H9 (cell line): ENCODE results near the gene OTOGL. TPM values are rescaled to one million over a fixed set of nuclear protein-coding genes. Genes with fewer than 3 reads are reported as not detected.

ENCODE experiments used
- DNase-seq: peaks from one replicate; pipeline ENCODE4 v3.0.0-alpha.2; 2017
- H2AFZ ChIP-seq: one replicate; pipeline ENCODE4 v1.6.1; 2013; ENCODE audit warnings: mild to moderate bottlenecking, low read length, control low read depth, moderate library complexity
- H2AK5ac ChIP-seq: 2 replicates; pipeline ENCODE4 v1.6.1; 2013; ENCODE audit warnings: low read length, control low read depth, mixed read lengths; ENCODE audit not compliant: insufficient read length
- H2BK120ac ChIP-seq: one replicate; pipeline ENCODE4 v1.6.1; 2013; ENCODE audit warnings: low read depth, mild to moderate bottlenecking, low read length, control low read depth, inconsistent platforms; ENCODE audit not compliant: poor library complexity, severe bottlenecking
- H2BK12ac ChIP-seq: 2 replicates; pipeline ENCODE4 v1.6.1; 2013; ENCODE audit warnings: low read length, control low read depth, mixed read lengths, low read depth; ENCODE audit not compliant: insufficient read length
- H2BK15ac ChIP-seq: 2 replicates; pipeline ENCODE4 v1.6.1; 2013; ENCODE audit warnings: low read depth, low read length, control low read depth
- H2BK20ac ChIP-seq: one replicate; pipeline ENCODE4 v1.6.1; 2013; ENCODE audit warnings: low read depth, mild to moderate bottlenecking, low read length, control low read depth, inconsistent platforms; ENCODE audit not compliant: poor library complexity, severe bottlenecking
- H2BK5ac ChIP-seq: 2 replicates; pipeline ENCODE4 v1.6.1; 2013; ENCODE audit warnings: low read length, control low read depth, mixed read lengths; ENCODE audit not compliant: insufficient read length
- H3K14ac ChIP-seq: 2 replicates; pipeline ENCODE4 v1.6.1; 2013; ENCODE audit warnings: low read length, control low read depth; ENCODE audit not compliant: insufficient read depth
- H3K18ac ChIP-seq: 2 replicates; pipeline ENCODE4 v1.6.1; 2013; ENCODE audit warnings: low read depth, mild to moderate bottlenecking, mixed read lengths, low read length, control low read depth; ENCODE audit not compliant: insufficient read length
- H3K23ac ChIP-seq: 2 replicates; pipeline ENCODE4 v1.6.1; 2013; ENCODE audit warnings: low read length, control low read depth, mixed read lengths, low read depth; ENCODE audit not compliant: insufficient read length
- H3K23me2 ChIP-seq: 2 replicates; pipeline ENCODE4 v1.6.1; 2013; ENCODE audit warnings: low read depth, mild to moderate bottlenecking, mixed read lengths, low read length, control low read depth; ENCODE audit not compliant: insufficient read length, poor library complexity, severe bottlenecking
- H3K27ac ChIP-seq: 2 replicates; pipeline ENCODE4 v1.5.1; 2013; ENCODE audit warnings: low read length, control low read depth, mixed read lengths, low read depth; ENCODE audit not compliant: insufficient read length
- H3K27me3 ChIP-seq: 2 replicates; pipeline ENCODE4 v1.6.1; 2013; ENCODE audit warnings: low read length, control low read depth, inconsistent platforms; ENCODE audit not compliant: insufficient read depth
- H3K4ac ChIP-seq: 2 replicates; pipeline ENCODE4 v1.6.1; 2013; ENCODE audit warnings: low read depth, mild to moderate bottlenecking, control low read depth, inconsistent platforms, low read length, moderate library complexity
- H3K4me1 ChIP-seq: 2 replicates; pipeline ENCODE4 v1.6.1; 2013; ENCODE audit warnings: low read length, control low read depth, inconsistent platforms; ENCODE audit not compliant: insufficient read depth
- H3K4me2 ChIP-seq: 2 replicates; pipeline ENCODE4 v1.6.1; 2013; ENCODE audit warnings: low read length, control low read depth, mixed read lengths; ENCODE audit not compliant: insufficient read length, insufficient read depth
- H3K56ac ChIP-seq: 2 replicates; pipeline ENCODE4 v1.6.1; 2013; ENCODE audit warnings: low read depth, mild to moderate bottlenecking, mixed read lengths, low read length, control low read depth; ENCODE audit not compliant: insufficient read length
- H3K79me1 ChIP-seq: 2 replicates; pipeline ENCODE4 v1.6.1; 2013; ENCODE audit warnings: low read depth, mild to moderate bottlenecking, moderate library complexity, low read length, control low read depth, inconsistent platforms; ENCODE audit not compliant: insufficient read depth, poor library complexity, severe bottlenecking
- H3K79me2 ChIP-seq: 2 replicates; pipeline ENCODE4 v1.6.1; 2013; ENCODE audit warnings: low read length, control low read depth, inconsistent platforms; ENCODE audit not compliant: insufficient read depth
- H3K9ac ChIP-seq: 2 replicates; pipeline ENCODE4 v1.6.1; 2013; ENCODE audit warnings: low read length, control low read depth, mixed read lengths; ENCODE audit not compliant: insufficient read length; ENCODE audit errors: extremely low read depth
- H3K9me3 ChIP-seq: one replicate; pipeline ENCODE4 v1.6.1; 2013; ENCODE audit warnings: low read depth, low read length, inconsistent platforms; ENCODE audit not compliant: control insufficient read depth
- H3T11ph ChIP-seq: one replicate; pipeline ENCODE4 v1.6.1; 2013; ENCODE audit warnings: mild to moderate bottlenecking, low read length, control low read depth, inconsistent platforms
- H4K20me1 ChIP-seq: one replicate; pipeline ENCODE4 v1.6.1; 2013; ENCODE audit not compliant: control insufficient read depth, insufficient read length, insufficient read depth
- H4K5ac ChIP-seq: 2 replicates; pipeline ENCODE4 v1.6.1; 2013; ENCODE audit warnings: low read depth, mild to moderate bottlenecking, mixed read lengths, low read length, control low read depth; ENCODE audit not compliant: insufficient read length
- H4K8ac ChIP-seq: replicated peaks from 2 replicates; pipeline ENCODE4 v1.6.1; 2013; ENCODE audit warnings: low read length, control low read depth, mixed read lengths, low read depth; ENCODE audit not compliant: insufficient read length
- H4K91ac ChIP-seq: 2 replicates; pipeline ENCODE4 v1.6.1; 2013; ENCODE audit warnings: low read depth, mild to moderate bottlenecking, moderate library complexity, mixed read lengths, low read length, control low read depth; ENCODE audit not compliant: insufficient read length
- H3K27ac Mint-ChIP-seq, 3 experiments: 2 replicates in 2 of 3; 3 replicates in 1 of 3; pipeline ENCODE4 v1.8.0; 2020 to 2021; ENCODE audit warnings: mixed read lengths in 3 of 3, mild to moderate bottlenecking in 1 of 3, moderate library complexity in 1 of 3
- H3K27me3 Mint-ChIP-seq: 2 replicates; pipeline ENCODE4 v1.8.0; 2021; ENCODE audit warnings: low read depth, mild to moderate bottlenecking, moderate library complexity, mixed read lengths
- H3K36me3 Mint-ChIP-seq, 3 experiments: 2 replicates in 2 of 3; 3 replicates in 1 of 3; pipeline ENCODE4 v1.8.0; 2020 to 2021; ENCODE audit warnings: low read depth in 3 of 3, mixed read lengths in 3 of 3; ENCODE audit not compliant: insufficient read depth in 1 of 3
- H3K4me1 Mint-ChIP-seq, 2 experiments: 2 replicates each; pipeline ENCODE4 v1.8.0; 2020; ENCODE audit warnings: mixed read lengths in 2 of 2
- H3K4me3 Mint-ChIP-seq, 2 experiments: 2 replicates in 1 of 2; 3 replicates in 1 of 2; pipeline ENCODE4 v1.8.0; 2020 to 2021; ENCODE audit warnings: mild to moderate bottlenecking in 2 of 2, mixed read lengths in 2 of 2, moderate library complexity in 1 of 2
- H3K9me3 Mint-ChIP-seq, 2 experiments: 2 replicates in 1 of 2; 3 replicates in 1 of 2; pipeline ENCODE4 v1.8.0; 2020; ENCODE audit warnings: mild to moderate bottlenecking in 2 of 2, mixed read lengths in 2 of 2, moderate library complexity in 1 of 2
- CTCF ChIP-seq: fragments of 200-600 bp; sonication (generic); conservative IDR thresholded peaks from 3 replicates; pipeline ENCODE4 v1.8.0; 2021; ENCODE audit warnings: antibody characterized with exemption, mild to moderate bottlenecking
- WGBS: extraction: QIAGEN DNeasy Blood & Tissue Kit; methylation state at CpG from one replicate; pipeline ENCODE4 v1.1.7; 2013; ENCODE audit warnings: missing lambda C conversion rate, low lambda C conversion rate, mixed read lengths; ENCODE audit not compliant: insufficient read length; ENCODE audit errors: extremely low coverage; 5-methylcytosine and 5-hydroxymethylcytosine counted together
- total RNA-seq: library from RNA; stranded (reverse); gene quantifications from 2 replicates; pipeline ENCODE4 v1.2.1, GENCODE V29; 2021

OTOGL gene
- total RNA-seq, 1 experiment from 2014 or later = 0.11 TPM

GRCh38 chr12:80086025-80086424 is 13.3 kb upstream of the OTOGL start:
- no peaks in the 10 kb centered on the region; the same call in 1 of the 2 replicates for H3K27me3 Mint-ChIP-seq
- no peak overlapping the region for H2BK20ac ChIP-seq
- H3K56ac ChIP-seq = no peak overlapping the region
- WGBS = no CpG with 5 or more reads among the region's 3 CpGs
- H3K14ac ChIP-seq = no peak overlapping the region
- H2BK15ac ChIP-seq = no peak overlapping the region
- H3K4me1 Mint-ChIP-seq = peaks cover 7 to 13% of the 10 kb centered on the region in 2 experiments
- TF ChIP-seq CTCF = no peak
- no peak overlapping the region for H3K4ac ChIP-seq
- peaks cover 5 to 11% (median 7%) of the 10 kb centered on the region in 3 experiments; a peak in 6 of 7 replicates for H3K36me3 Mint-ChIP-seq
- DNase-seq = no peak
- no peaks in the 10 kb centered on the region for H3K79me1 ChIP-seq
- H4K91ac ChIP-seq = no peak overlapping the region
- no peak overlapping the region for H3K4me3 Mint-ChIP-seq
- no peak overlapping the region for H3T11ph ChIP-seq
- H3K23me2 ChIP-seq = no peaks in the 10 kb centered on the region
- H2BK5ac ChIP-seq = no peak overlapping the region
- no peak overlapping the region for H3K27ac Mint-ChIP-seq
- H4K20me1 ChIP-seq = no peaks in the 10 kb centered on the region
- no peak overlapping the region for H3K18ac ChIP-seq
- H3K4me2 ChIP-seq = no peak overlapping the region
- H3K23ac ChIP-seq = no peak overlapping the region
- H3K9me3 Mint-ChIP-seq = peaks cover 9 to 10% of the 10 kb centered on the region in 2 experiments
- H3K27ac ChIP-seq = no peak overlapping the region
- no peak overlapping the region for H2AFZ ChIP-seq
- H2AK5ac ChIP-seq = no peak overlapping the region
- H2BK12ac ChIP-seq = no peak overlapping the region
- H2BK120ac ChIP-seq = no peak overlapping the region
- H3K79me2 ChIP-seq = no peaks in the 10 kb centered on the region
- no peaks in the 10 kb centered on the region for H3K27me3 ChIP-seq
- no peak overlapping the region for H3K9ac ChIP-seq
- no peaks in the 10 kb centered on the region for H3K9me3 ChIP-seq
- no peak overlapping the region for H4K5ac ChIP-seq
- H4K8ac ChIP-seq = no peak overlapping the region
- H3K4me1 ChIP-seq = no peaks in the 10 kb centered on the region; the same call in 1 of the 2 replicates
